Liver (tissue), 9 donors: ENCODE results near the gene STAMBPL1. TPM values are rescaled to one million over a fixed set of nuclear protein-coding genes. Genes with fewer than 3 reads are reported as not detected.

ENCODE experiments used
- DNase-seq: peaks from one replicate; pipeline ENCODE4 v3.0.0-alpha.2; 2017; ENCODE audit warnings: low spot score
- H3K27ac ChIP-seq, 2 donors: one replicate each; pipeline ENCODE4 v1.7.0; 2013; ENCODE audit warnings: inconsistent platforms in 2 of 2, low read length in 2 of 2, control low read depth in 1 of 2, low read depth in 1 of 2, mild to moderate bottlenecking in 1 of 2
- H3K27me3 ChIP-seq, 4 donors: one replicate each; pipeline versions ENCODE4 v1.6.1 to v1.7.0; 2013; ENCODE audit warnings: low read length in 3 of 4, inconsistent platforms in 1 of 4, mild to moderate bottlenecking in 1 of 4, moderate library complexity in 1 of 4; ENCODE audit not compliant: control insufficient read depth in 4 of 4, insufficient read depth in 4 of 4
- H3K36me3 ChIP-seq, 4 donors: one replicate each; pipeline versions ENCODE4 v1.6.1 to v1.7.0; 2013; ENCODE audit warnings: low read length in 3 of 4, mild to moderate bottlenecking in 3 of 4, low read depth in 1 of 4, moderate library complexity in 1 of 4; ENCODE audit not compliant: control insufficient read depth in 4 of 4, insufficient read depth in 3 of 4
- H3K4me1 ChIP-seq, 4 donors: one replicate each; pipeline versions ENCODE4 v1.6.1 to v1.7.0; 2013; ENCODE audit warnings: low read length in 3 of 4, mild to moderate bottlenecking in 3 of 4, moderate library complexity in 1 of 4; ENCODE audit not compliant: control insufficient read depth in 4 of 4, insufficient read depth in 4 of 4
- H3K4me3 ChIP-seq, 3 donors: one replicate each; pipeline versions ENCODE4 v1.6.1 to v1.7.0; 2013; ENCODE audit warnings: low read length in 3 of 3, control low read depth in 1 of 3, low read depth in 1 of 3, mild to moderate bottlenecking in 1 of 3
- H3K9ac ChIP-seq, 2 donors: one replicate each; pipeline ENCODE4 v1.7.0; 2013; ENCODE audit warnings: low read length in 2 of 2, mild to moderate bottlenecking in 2 of 2, moderate library complexity in 2 of 2, control low read depth in 1 of 2, low read depth in 1 of 2
- H3K9me3 ChIP-seq, 4 donors: one replicate each; pipeline versions ENCODE4 v1.6.1 to v1.7.0; 2013; ENCODE audit warnings: low read length in 3 of 4; ENCODE audit not compliant: control insufficient read depth in 4 of 4
- EGR1 ChIP-seq, 2 donors: IDR thresholded peaks; 2 replicates each; pipeline ENCODE4 v1.6.1; 2016 to 2018; ENCODE audit warnings: antibody characterized with exemption in 2 of 2, low read depth in 2 of 2
- FOXA1 ChIP-seq: IDR thresholded peaks from 2 replicates; pipeline ENCODE4 v1.6.1; 2016; ENCODE audit warnings: antibody characterized with exemption
- FOXA2 ChIP-seq: IDR thresholded peaks from 2 replicates; pipeline ENCODE4 v1.6.1; 2016; ENCODE audit warnings: antibody characterized with exemption
- HNF4A ChIP-seq, 2 donors: conservative IDR thresholded peaks; 2 replicates each; pipeline ENCODE4 v1.6.1; 2016; ENCODE audit warnings: antibody characterized with exemption in 2 of 2, mild to moderate bottlenecking in 2 of 2
- HNF4G ChIP-seq: IDR thresholded peaks from 2 replicates; pipeline ENCODE4 v1.6.1; 2016; ENCODE audit warnings: antibody characterized with exemption
- JUND ChIP-seq, 2 donors: IDR thresholded peaks; 2 replicates each; pipeline ENCODE4 v1.6.1; 2016; ENCODE audit warnings: antibody characterized with exemption in 2 of 2
- NR2F2 ChIP-seq: IDR thresholded peaks from 2 replicates; pipeline ENCODE4 v1.6.1; 2016; ENCODE audit warnings: antibody characterized with exemption
- RAD21 ChIP-seq, 2 donors: IDR thresholded peaks; 2 replicates each; pipeline ENCODE4 v1.6.1; 2016; ENCODE audit warnings: antibody characterized with exemption in 2 of 2, mild to moderate bottlenecking in 2 of 2
- SP1 ChIP-seq: IDR thresholded peaks from 2 replicates; pipeline ENCODE4 v1.6.1; 2018; ENCODE audit warnings: antibody characterized with exemption, mild to moderate bottlenecking
- TAF1 ChIP-seq: conservative IDR thresholded peaks from 2 replicates; pipeline ENCODE4 v1.6.1; 2016; ENCODE audit warnings: antibody characterized with exemption, mild to moderate bottlenecking
- YY1 ChIP-seq: IDR thresholded peaks from 2 replicates; pipeline ENCODE4 v1.6.1; 2016; ENCODE audit warnings: antibody characterized with exemption, mild to moderate bottlenecking
- WGBS: extraction: QIAGEN DNeasy Blood & Tissue Kit; methylation state at CpG from one replicate; pipeline ENCODE4 v1.1.7; 2013; 5-methylcytosine and 5-hydroxymethylcytosine counted together
- polyA plus RNA-seq, 2 donors: library from polyadenylated mRNA; stranded (reverse) in 1 of 2; unstranded in 1 of 2; fragments of 200-250 nt in 1 of 2; fragments of >200 nt in 1 of 2; fragmentation: Nextera tagmentation in 1 of 2; extraction: Ambion mirVana in 1 of 2; gene quantifications; one replicate each; pipeline versions ENCODE4 v1.2.1 to v1.2.3, GENCODE V29; 2013 to 2015
- total RNA-seq, 2 donors: library from RNA; depleted of rRNA; stranded (reverse); fragments of >200 nt; gene quantifications; one replicate each; pipeline ENCODE4 v1.2.3, GENCODE V29; 2014
- TF ChIP-seq, protein P1 (sequence below): IDR thresholded peaks from 2 replicates; pipeline ENCODE4 v1.6.1; 2016; ENCODE audit warnings: antibody characterized with exemption, mild to moderate bottlenecking
- TF ChIP-seq, protein P2 (sequence below): fragments of 150-350 bp; IDR thresholded peaks from 2 replicates; pipeline ENCODE4 v1.5.1; 2017; ENCODE audit warnings: improper control_type of control experiment, low read depth, low read length; ENCODE audit not compliant: missing input control
- TF ChIP-seq, protein P3 (sequence below): IDR thresholded peaks from 2 replicates; pipeline ENCODE4 v1.6.1; 2016; ENCODE audit warnings: antibody characterized with exemption
- TF ChIP-seq, protein P4 (sequence below): IDR thresholded peaks from 2 replicates; pipeline ENCODE4 v1.6.1; 2016; ENCODE audit warnings: antibody characterized with exemption
- TF ChIP-seq, protein P5 (sequence below): IDR thresholded peaks from 2 replicates; pipeline ENCODE4 v1.6.1; 2016; ENCODE audit warnings: antibody characterized with exemption
- donor health status: healthy.
- donor health status: healthy.
- donor health status: healthy.
- donor health status: healthy.
- donor health status: healthy.

Gene STAMBPL1
- total and polyA plus RNA-seq, 4 donors, result 1.3 to 8.0 (median 3.7) TPM

DNA sequence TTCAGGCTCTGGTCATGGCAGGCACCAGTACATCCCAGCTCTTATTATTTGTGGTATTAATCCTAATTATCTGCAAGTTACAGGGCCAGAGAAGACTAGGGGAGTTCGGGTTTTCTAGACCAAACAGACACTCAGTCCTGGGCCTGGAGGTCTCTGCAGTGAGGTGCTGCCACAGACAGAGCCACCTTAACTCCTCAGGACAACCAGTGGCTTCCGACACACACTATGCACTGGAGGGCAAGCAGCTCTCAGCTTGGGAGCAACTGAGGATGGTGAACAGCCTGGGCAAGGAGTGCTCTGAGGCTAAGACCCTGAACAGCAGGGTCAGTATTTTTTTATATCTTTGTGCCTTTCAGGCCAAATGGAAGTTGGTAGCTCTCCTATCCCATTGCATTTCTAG lies 53.5 kb downstream of the STAMBPL1 start:
- no peak overlapping the region for H3K27ac ChIP-seq
- no peak for DNase-seq
- WGBS, result 89% methylated on average over 2 of the region's 2 CpGs
- H3K9me3 ChIP-seq, result no peaks in the 10 kb centered on the region
- H3K4me3 ChIP-seq, result no peak overlapping the region
- TF ChIP-seq, protein P1, sequence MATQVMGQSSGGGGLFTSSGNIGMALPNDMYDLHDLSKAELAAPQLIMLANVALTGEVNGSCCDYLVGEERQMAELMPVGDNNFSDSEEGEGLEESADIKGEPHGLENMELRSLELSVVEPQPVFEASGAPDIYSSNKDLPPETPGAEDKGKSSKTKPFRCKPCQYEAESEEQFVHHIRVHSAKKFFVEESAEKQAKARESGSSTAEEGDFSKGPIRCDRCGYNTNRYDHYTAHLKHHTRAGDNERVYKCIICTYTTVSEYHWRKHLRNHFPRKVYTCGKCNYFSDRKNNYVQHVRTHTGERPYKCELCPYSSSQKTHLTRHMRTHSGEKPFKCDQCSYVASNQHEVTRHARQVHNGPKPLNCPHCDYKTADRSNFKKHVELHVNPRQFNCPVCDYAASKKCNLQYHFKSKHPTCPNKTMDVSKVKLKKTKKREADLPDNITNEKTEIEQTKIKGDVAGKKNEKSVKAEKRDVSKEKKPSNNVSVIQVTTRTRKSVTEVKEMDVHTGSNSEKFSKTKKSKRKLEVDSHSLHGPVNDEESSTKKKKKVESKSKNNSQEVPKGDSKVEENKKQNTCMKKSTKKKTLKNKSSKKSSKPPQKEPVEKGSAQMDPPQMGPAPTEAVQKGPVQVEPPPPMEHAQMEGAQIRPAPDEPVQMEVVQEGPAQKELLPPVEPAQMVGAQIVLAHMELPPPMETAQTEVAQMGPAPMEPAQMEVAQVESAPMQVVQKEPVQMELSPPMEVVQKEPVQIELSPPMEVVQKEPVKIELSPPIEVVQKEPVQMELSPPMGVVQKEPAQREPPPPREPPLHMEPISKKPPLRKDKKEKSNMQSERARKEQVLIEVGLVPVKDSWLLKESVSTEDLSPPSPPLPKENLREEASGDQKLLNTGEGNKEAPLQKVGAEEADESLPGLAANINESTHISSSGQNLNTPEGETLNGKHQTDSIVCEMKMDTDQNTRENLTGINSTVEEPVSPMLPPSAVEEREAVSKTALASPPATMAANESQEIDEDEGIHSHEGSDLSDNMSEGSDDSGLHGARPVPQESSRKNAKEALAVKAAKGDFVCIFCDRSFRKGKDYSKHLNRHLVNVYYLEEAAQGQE, result no peak
- TF ChIP-seq NR2F2 (no peak), SP1 (no peak), YY1 (no peak), HNF4A (conservative IDR thresholded peaks at IDR 0.05) (no peak), FOXA1 (no peak), TAF1 (no peak), EGR1 (IDR thresholded peaks at IDR 0.05; ENCODE audit: low read depth in 2 of 2) (no peak), RAD21 (IDR thresholded peaks at IDR 0.05) (no peak), FOXA2 (no peak), JUND (IDR thresholded peaks at IDR 0.05) (no peak), HNF4G (no peak)
- TF ChIP-seq, protein P2, sequence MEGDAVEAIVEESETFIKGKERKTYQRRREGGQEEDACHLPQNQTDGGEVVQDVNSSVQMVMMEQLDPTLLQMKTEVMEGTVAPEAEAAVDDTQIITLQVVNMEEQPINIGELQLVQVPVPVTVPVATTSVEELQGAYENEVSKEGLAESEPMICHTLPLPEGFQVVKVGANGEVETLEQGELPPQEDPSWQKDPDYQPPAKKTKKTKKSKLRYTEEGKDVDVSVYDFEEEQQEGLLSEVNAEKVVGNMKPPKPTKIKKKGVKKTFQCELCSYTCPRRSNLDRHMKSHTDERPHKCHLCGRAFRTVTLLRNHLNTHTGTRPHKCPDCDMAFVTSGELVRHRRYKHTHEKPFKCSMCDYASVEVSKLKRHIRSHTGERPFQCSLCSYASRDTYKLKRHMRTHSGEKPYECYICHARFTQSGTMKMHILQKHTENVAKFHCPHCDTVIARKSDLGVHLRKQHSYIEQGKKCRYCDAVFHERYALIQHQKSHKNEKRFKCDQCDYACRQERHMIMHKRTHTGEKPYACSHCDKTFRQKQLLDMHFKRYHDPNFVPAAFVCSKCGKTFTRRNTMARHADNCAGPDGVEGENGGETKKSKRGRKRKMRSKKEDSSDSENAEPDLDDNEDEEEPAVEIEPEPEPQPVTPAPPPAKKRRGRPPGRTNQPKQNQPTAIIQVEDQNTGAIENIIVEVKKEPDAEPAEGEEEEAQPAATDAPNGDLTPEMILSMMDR, result no peak
- TF ChIP-seq, protein P3, sequence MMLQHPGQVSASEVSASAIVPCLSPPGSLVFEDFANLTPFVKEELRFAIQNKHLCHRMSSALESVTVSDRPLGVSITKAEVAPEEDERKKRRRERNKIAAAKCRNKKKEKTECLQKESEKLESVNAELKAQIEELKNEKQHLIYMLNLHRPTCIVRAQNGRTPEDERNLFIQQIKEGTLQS, result no peak
- TF ChIP-seq, protein P4, sequence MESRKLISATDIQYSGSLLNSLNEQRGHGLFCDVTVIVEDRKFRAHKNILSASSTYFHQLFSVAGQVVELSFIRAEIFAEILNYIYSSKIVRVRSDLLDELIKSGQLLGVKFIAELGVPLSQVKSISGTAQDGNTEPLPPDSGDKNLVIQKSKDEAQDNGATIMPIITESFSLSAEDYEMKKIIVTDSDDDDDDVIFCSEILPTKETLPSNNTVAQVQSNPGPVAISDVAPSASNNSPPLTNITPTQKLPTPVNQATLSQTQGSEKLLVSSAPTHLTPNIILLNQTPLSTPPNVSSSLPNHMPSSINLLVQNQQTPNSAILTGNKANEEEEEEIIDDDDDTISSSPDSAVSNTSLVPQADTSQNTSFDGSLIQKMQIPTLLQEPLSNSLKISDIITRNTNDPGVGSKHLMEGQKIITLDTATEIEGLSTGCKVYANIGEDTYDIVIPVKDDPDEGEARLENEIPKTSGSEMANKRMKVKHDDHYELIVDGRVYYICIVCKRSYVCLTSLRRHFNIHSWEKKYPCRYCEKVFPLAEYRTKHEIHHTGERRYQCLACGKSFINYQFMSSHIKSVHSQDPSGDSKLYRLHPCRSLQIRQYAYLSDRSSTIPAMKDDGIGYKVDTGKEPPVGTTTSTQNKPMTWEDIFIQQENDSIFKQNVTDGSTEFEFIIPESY, result no peak
- TF ChIP-seq, protein P5, sequence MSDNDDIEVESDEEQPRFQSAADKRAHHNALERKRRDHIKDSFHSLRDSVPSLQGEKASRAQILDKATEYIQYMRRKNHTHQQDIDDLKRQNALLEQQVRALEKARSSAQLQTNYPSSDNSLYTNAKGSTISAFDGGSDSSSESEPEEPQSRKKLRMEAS, result no peak
- no peak overlapping the region for H3K9ac ChIP-seq
- H3K4me1 ChIP-seq, result peaks cover 3 to 13% (median 8%) of the 10 kb centered on the region in 4 donors
- H3K27me3 ChIP-seq, result no peaks in the 10 kb centered on the region
- peaks cover 0 to 2% (median 0%) of the 10 kb centered on the region in 4 donors for H3K36me3 ChIP-seq
